HepG2 (cell line): ENCODE results near the gene MYO1B. TPM values are rescaled to one million over a fixed set of nuclear protein-coding genes. Genes with fewer than 3 reads are reported as not detected.

Experiments used
- CHCHD3 ChIP-seq: sonication (generic); formaldehyde crosslinking; IDR thresholded peaks from 2 replicates; pipeline ENCODE4 v1.8.0; 2022; ENCODE audit warnings: mild to moderate bottlenecking, missing genetic modification reagents, moderate library complexity
- JUND ChIP-seq: sonication (generic); formaldehyde crosslinking; IDR thresholded peaks from 2 replicates; pipeline ENCODE4 v1.8.0; 2022; ENCODE audit warnings: mild to moderate bottlenecking, missing genetic modification reagents
- MAF1 ChIP-seq: sonication (generic); formaldehyde crosslinking; IDR thresholded peaks from 2 replicates; pipeline ENCODE4 v1.5.0; 2020; ENCODE audit warnings: missing genetic modification reagents, borderline replicate concordance
- MAFF ChIP-seq: IDR thresholded peaks from 2 replicates; pipeline ENCODE4 v1.6.1; 2011; ENCODE audit warnings: low read depth, low read length, improper control_type of control experiment
- MED1 ChIP-seq: sonication (generic); formaldehyde crosslinking; IDR thresholded peaks from 2 replicates; pipeline ENCODE4 v1.4.0; 2020; ENCODE audit warnings: missing genetic modification reagents
- MEIS1 ChIP-seq: sonication (generic); formaldehyde crosslinking; IDR thresholded peaks from 2 replicates; pipeline ENCODE4 v1.9.0; 2021; ENCODE audit warnings: mild to moderate bottlenecking, missing genetic modification reagents, moderate library complexity, borderline replicate concordance
- MXD4 ChIP-seq: IDR thresholded peaks from 2 replicates; pipeline ENCODE4 v1.6.1; 2016; ENCODE audit warnings: mild to moderate bottlenecking, missing biosample characterization, missing genetic modification reagents
- RNF2 ChIP-seq: fragments of 450-650 bp; conservative IDR thresholded peaks from 2 replicates; pipeline ENCODE4 v1.6.1; 2016; ENCODE audit warnings: low read depth
- ZBTB49 ChIP-seq: sonication (generic); formaldehyde crosslinking; IDR thresholded peaks from 2 replicates; pipeline ENCODE4 v1.4.0; 2020; ENCODE audit warnings: missing genetic modification reagents, borderline replicate concordance
- ZFP36L1 ChIP-seq: sonication (generic); formaldehyde crosslinking; IDR thresholded peaks from 2 replicates; pipeline ENCODE4 v1.8.0; 2022; ENCODE audit warnings: mild to moderate bottlenecking, missing genetic modification reagents, moderate library complexity
- ZNF256 ChIP-seq: sonication (generic); formaldehyde crosslinking; conservative IDR thresholded peaks from 2 replicates; pipeline ENCODE4 v1.4.0; 2020; ENCODE audit warnings: missing genetic modification reagents
- ZNF691 ChIP-seq: sonication (generic); formaldehyde crosslinking; IDR thresholded peaks from 2 replicates; pipeline ENCODE4 v1.4.0; 2020; ENCODE audit warnings: missing genetic modification reagents, low read depth, mild to moderate bottlenecking, borderline replicate concordance
- ZNF737 ChIP-seq: sonication (generic); formaldehyde crosslinking; IDR thresholded peaks from 2 replicates; pipeline ENCODE4 v1.5.0; 2020; ENCODE audit warnings: missing genetic modification reagents, mild to moderate bottlenecking, borderline replicate concordance
- polyA plus RNA-seq, 8 experiments: library from polyadenylated mRNA; depleted of rRNA in 3 of 8; stranded (reverse) in 7 of 8; unstranded in 1 of 8; fragments of >200 nt; fragmentation: Illumina TruSeq in 4 of 8; extraction: Trizol in 4 of 8; gene quantifications; 2 replicates each; pipeline versions ENCODE4 v1.2.1 to v1.2.3, GENCODE V29; 2011 to 2016; ENCODE audit warnings: low read depth in 4 of 8, missing spikeins in 1 of 8, mixed read lengths in 1 of 8; ENCODE audit not compliant: insufficient read depth in 1 of 8
- total RNA-seq, 5 experiments: library from RNA; depleted of rRNA; stranded (reverse); fragments of >200 nt; fragmentation: Illumina TruSeq; extraction: Trizol; gene quantifications; 2 replicates each; pipeline ENCODE4 v1.2.3, GENCODE V29; 2016; ENCODE audit warnings: low read depth in 1 of 5
- TF ChIP-seq, protein P1 (sequence below): sonication (generic); formaldehyde crosslinking; conservative IDR thresholded peaks from 2 replicates; pipeline ENCODE4 v1.4.0; 2020; ENCODE audit warnings: mild to moderate bottlenecking, missing genetic modification reagents, moderate library complexity
- TF ChIP-seq, protein P2 (sequence below): sonication (generic); formaldehyde crosslinking; IDR thresholded peaks from 2 replicates; pipeline ENCODE4 v1.4.0; 2020; ENCODE audit warnings: missing genetic modification reagents

Gene MYO1B
- total and polyA plus RNA-seq, 2 of the 13 experiments (the other 11 are each of a cell fraction or from before 2014, with no cell fraction given): 36.9 to 89.8 TPM

DNA sequence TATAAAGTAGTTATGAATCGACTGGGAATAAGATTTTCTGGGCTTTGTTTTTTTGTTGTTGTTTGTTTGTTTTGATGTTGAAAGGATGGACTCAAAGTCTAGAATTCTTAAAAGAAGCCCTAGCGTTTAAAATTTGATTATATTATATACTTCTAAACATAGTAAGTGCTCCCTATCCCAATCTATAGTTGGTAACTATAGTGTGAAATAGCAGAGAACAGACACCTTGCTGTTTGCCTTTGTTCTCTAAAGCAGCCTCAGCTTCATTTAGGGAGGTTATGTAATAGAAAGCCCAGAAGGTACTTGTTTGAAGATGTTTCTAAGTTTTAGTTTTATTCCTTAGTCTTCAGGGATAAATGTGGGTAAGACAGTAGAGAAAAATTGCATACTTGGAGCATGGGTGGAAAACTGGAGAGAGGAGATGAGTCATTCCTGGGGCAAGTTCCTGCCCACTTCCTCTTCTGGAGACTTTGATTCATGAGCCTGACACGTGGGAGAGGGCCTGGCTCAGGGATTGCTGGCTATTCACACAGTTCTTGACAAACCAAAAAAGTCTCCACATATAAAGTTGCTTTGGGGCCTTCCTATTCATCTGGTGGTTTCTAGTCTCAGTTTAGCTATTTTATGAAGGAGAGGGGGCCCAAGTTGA lies 131.9 kb downstream of the MYO1B start (continued):
- TF ChIP-seq ZBTB49 (CRISPR knock-in tag) (no peak), MED1 (peak; percentile 83), RNF2 (0 out of 2 replicates have a peak, but pooled peaks have one; percentile 44), JUND (peak; percentile 96), MEIS1 (CRISPR knock-in tag) (no peak), ZFP36L1 (no peak), MAFF (0 out of 2 replicates have a peak, but pooled peaks have one; percentile 11), MXD4 (peak; percentile 62; the same call in 1 of the 2 replicates), CHCHD3 (no peak), MAF1 (CRISPR knock-in tag) (no peak), ZNF691 (CRISPR knock-in tag) (no peak), ZNF737 (CRISPR knock-in tag) (no peak), ZNF256 (no peak)
- TF ChIP-seq, protein P1, sequence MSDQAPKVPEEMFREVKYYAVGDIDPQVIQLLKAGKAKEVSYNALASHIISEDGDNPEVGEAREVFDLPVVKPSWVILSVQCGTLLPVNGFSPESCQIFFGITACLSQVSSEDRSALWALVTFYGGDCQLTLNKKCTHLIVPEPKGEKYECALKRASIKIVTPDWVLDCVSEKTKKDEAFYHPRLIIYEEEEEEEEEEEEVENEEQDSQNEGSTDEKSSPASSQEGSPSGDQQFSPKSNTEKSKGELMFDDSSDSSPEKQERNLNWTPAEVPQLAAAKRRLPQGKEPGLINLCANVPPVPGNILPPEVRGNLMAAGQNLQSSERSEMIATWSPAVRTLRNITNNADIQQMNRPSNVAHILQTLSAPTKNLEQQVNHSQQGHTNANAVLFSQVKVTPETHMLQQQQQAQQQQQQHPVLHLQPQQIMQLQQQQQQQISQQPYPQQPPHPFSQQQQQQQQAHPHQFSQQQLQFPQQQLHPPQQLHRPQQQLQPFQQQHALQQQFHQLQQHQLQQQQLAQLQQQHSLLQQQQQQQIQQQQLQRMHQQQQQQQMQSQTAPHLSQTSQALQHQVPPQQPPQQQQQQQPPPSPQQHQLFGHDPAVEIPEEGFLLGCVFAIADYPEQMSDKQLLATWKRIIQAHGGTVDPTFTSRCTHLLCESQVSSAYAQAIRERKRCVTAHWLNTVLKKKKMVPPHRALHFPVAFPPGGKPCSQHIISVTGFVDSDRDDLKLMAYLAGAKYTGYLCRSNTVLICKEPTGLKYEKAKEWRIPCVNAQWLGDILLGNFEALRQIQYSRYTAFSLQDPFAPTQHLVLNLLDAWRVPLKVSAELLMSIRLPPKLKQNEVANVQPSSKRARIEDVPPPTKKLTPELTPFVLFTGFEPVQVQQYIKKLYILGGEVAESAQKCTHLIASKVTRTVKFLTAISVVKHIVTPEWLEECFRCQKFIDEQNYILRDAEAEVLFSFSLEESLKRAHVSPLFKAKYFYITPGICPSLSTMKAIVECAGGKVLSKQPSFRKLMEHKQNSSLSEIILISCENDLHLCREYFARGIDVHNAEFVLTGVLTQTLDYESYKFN: peak; percentile 72
- TF ChIP-seq, protein P2, sequence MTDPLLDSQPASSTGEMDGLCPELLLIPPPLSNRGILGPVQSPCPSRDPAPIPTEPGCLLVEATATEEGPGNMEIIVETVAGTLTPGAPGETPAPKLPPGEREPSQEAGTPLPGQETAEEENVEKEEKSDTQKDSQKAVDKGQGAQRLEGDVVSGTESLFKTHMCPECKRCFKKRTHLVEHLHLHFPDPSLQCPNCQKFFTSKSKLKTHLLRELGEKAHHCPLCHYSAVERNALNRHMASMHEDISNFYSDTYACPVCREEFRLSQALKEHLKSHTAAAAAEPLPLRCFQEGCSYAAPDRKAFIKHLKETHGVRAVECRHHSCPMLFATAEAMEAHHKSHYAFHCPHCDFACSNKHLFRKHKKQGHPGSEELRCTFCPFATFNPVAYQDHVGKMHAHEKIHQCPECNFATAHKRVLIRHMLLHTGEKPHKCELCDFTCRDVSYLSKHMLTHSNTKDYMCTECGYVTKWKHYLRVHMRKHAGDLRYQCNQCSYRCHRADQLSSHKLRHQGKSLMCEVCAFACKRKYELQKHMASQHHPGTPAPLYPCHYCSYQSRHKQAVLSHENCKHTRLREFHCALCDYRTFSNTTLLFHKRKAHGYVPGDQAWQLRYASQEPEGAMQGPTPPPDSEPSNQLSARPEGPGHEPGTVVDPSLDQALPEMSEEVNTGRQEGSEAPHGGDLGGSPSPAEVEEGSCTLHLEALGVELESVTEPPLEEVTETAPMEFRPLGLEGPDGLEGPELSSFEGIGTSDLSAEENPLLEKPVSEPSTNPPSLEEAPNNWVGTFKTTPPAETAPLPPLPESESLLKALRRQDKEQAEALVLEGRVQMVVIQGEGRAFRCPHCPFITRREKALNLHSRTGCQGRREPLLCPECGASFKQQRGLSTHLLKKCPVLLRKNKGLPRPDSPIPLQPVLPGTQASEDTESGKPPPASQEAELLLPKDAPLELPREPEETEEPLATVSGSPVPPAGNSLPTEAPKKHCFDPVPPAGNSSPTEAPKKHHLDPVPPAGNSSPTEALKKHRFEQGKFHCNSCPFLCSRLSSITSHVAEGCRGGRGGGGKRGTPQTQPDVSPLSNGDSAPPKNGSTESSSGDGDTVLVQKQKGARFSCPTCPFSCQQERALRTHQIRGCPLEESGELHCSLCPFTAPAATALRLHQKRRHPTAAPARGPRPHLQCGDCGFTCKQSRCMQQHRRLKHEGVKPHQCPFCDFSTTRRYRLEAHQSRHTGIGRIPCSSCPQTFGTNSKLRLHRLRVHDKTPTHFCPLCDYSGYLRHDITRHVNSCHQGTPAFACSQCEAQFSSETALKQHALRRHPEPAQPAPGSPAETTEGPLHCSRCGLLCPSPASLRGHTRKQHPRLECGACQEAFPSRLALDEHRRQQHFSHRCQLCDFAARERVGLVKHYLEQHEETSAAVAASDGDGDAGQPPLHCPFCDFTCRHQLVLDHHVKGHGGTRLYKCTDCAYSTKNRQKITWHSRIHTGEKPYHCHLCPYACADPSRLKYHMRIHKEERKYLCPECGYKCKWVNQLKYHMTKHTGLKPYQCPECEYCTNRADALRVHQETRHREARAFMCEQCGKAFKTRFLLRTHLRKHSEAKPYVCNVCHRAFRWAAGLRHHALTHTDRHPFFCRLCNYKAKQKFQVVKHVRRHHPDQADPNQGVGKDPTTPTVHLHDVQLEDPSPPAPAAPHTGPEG (CRISPR knock-in tag): no peak
